Upper lobe of left lung (tissue), 4 donors: Measurements from ENCODE around the gene IFIT3.

ENCODE experiments used
- EP300 ChIP-seq, 4 donors: sonication (generic); formaldehyde crosslinking; IDR thresholded peaks; one replicate each; pipeline ENCODE4 v1.5.1; 2017; ENCODE audit warnings: antibody characterized with exemption in 4 of 4, control low read depth in 2 of 4
- POLR2A ChIP-seq, 4 donors: fragments of 450-650 bp; IDR thresholded peaks; one replicate each; pipeline ENCODE4 v1.5.1; 2016 to 2017; ENCODE audit warnings: antibody characterized with exemption in 4 of 4, mild to moderate bottlenecking in 2 of 4
- POLR2AphosphoS5 ChIP-seq, 2 donors: sonication (generic); formaldehyde crosslinking; IDR thresholded peaks; one replicate each; pipeline ENCODE4 v1.5.1; 2017; ENCODE audit warnings: antibody characterized with exemption in 2 of 2
- TF ChIP-seq, protein P1 (sequence below), 6 experiments: fragments of 450-650 bp in 4 of 6; fragments of 200-600 bp in 2 of 6; sonication (generic) in 2 of 6; IDR thresholded peaks; one replicate each; pipeline ENCODE4 v1.5.1; 2016 to 2019; ENCODE audit warnings: antibody characterized with exemption in 6 of 6

DNA sequence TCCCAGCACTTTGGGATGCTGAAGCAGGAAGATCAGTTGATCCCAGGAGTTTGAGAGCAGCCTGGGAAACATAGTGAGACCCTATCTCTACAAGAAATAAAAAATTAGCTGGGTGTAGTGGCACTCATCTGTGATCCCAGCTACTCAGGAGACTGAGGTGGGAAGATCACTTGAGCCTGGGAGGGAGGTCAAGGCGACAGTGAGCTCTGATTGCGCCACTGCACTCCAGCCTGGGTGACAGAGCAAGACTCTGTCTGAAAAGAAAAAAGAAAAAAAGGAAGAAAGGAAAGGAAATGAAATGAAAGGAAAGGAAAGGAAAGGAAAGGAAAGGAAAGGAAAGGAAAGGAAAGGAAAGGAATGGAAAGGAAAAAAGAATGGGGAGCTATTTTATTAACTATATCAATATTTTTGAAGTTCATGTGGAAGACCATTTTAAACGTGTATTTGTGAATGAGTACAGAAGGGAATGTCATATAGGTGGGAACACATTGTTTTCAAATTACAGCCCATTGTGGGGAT lies 33.0 kb upstream of the IFIT3 start:
- TF ChIP-seq POLR2AphosphoS5 (IDR thresholded peaks at IDR 0.05): no peak
- TF ChIP-seq EP300 (IDR thresholded peaks at IDR 0.05): no peak
- TF ChIP-seq, protein P1, sequence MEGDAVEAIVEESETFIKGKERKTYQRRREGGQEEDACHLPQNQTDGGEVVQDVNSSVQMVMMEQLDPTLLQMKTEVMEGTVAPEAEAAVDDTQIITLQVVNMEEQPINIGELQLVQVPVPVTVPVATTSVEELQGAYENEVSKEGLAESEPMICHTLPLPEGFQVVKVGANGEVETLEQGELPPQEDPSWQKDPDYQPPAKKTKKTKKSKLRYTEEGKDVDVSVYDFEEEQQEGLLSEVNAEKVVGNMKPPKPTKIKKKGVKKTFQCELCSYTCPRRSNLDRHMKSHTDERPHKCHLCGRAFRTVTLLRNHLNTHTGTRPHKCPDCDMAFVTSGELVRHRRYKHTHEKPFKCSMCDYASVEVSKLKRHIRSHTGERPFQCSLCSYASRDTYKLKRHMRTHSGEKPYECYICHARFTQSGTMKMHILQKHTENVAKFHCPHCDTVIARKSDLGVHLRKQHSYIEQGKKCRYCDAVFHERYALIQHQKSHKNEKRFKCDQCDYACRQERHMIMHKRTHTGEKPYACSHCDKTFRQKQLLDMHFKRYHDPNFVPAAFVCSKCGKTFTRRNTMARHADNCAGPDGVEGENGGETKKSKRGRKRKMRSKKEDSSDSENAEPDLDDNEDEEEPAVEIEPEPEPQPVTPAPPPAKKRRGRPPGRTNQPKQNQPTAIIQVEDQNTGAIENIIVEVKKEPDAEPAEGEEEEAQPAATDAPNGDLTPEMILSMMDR (IDR thresholded peaks at IDR 0.05): no peak
- TF ChIP-seq POLR2A (IDR thresholded peaks at IDR 0.05): no peak
